Measurements from ENCODE around the gene LZTR1.

- TF ChIP-seq POLR2AphosphoS5 (IDR thresholded peaks at IDR 0.05) (no peak), CTCF (IDR thresholded peaks at IDR 0.05) (no peak), POLR2A (IDR thresholded peaks at IDR 0.05) (no peak), EP300 (IDR thresholded peaks at IDR 0.05) (no peak)
Observed at GRCh38 chr22:21022955-21023614, 41.0 kb downstream of the LZTR1 start.

Measured in sigmoid colon (tissue), 4 donors.